ENCODE results near the gene CAMK1G. TPM values are rescaled to one million over a fixed set of nuclear protein-coding genes. Genes with fewer than 3 reads are reported as not detected.
A peak's percentile ranks its signal among the peaks of the same experiment; 100 is the strongest.

Gene CAMK1G
- polyA plus RNA-seq, 1 donor (not counting 4 experiments of a cell fraction or from before 2014, with no cell fraction given), result not detected

GRCh38 chr1:209646558-209646957 lies 63.0 kb downstream of the CAMK1G start:
- H3K9ac ChIP-seq (ENCODE audit: control insufficient read depth, extremely low read depth, insufficient read depth, low read length), result peak overlapping the region; percentile 20
- TF ChIP-seq EZH2 (IDR thresholded peaks at IDR 0.05; ENCODE audit: low read length) (no peak), CTCF (optimal IDR thresholded peaks at IDR 0.05 in 1 of 3, IDR thresholded peaks at IDR 0.05 in 1 of 3, conservative IDR thresholded peaks at IDR 0.05 in 1 of 3; ENCODE audit: extremely low read depth in 1 of 3, insufficient read depth in 2 of 3, low read length in 3 of 3) (peak; percentile 52 to 68 (median 55))
- H2AFZ ChIP-seq (ENCODE audit: control insufficient read depth, low read length), result no peak overlapping the region
- H3K4me1 ChIP-seq (ENCODE audit: control insufficient read depth, extremely low read depth, insufficient read depth, low read length), result peaks cover 61% of the 10 kb centered on the region
- no peaks in the 10 kb centered on the region for H3K27me3 ChIP-seq (ENCODE audit: control insufficient read depth, extremely low read depth, insufficient read depth, low read length)
- H3K36me3 ChIP-seq (ENCODE audit: control insufficient read depth in 2 of 2, extremely low read depth in 1 of 2, insufficient read depth in 2 of 2, low read length in 2 of 2), result peaks cover 55 to 85% of the 10 kb centered on the region in 2 experiments
- H3K4me2 ChIP-seq (ENCODE audit: control insufficient read depth, extremely low read depth, insufficient read depth, low read depth, low read length), result peak overlapping the region; percentile 99
- H3K9me3 ChIP-seq (ENCODE audit: control insufficient read depth, low read depth, low read length), result no peaks in the 10 kb centered on the region
- DNase-seq (ENCODE audit: low read depth, low spot score) (peak; percentile 35), FAIRE-seq (peak; percentile 62)
- peaks cover 80% of the 10 kb centered on the region for H4K20me1 ChIP-seq (ENCODE audit: control insufficient read depth, extremely low read depth, insufficient read depth, low read length)
- H3K79me2 ChIP-seq (ENCODE audit: control insufficient read depth, insufficient read depth, low read length), result peaks cover 89% of the 10 kb centered on the region
- H3K9me1 ChIP-seq (ENCODE audit: control insufficient read depth, extremely low read depth, insufficient read depth, low read length), result no peaks in the 10 kb centered on the region
- dilution Hi-C loops (cut with MboI; ENCODE audit: extremely low pct_ligation_motif_present, low sequenced_read_pairs), result no loop called here
- H3K27ac ChIP-seq (ENCODE audit: control insufficient read depth, insufficient read depth, low read length), result peak overlapping the region; percentile 3
- H3K4me3 ChIP-seq (ENCODE audit: control insufficient read depth in 2 of 3, extremely low read depth in 1 of 3, insufficient read depth in 2 of 3, low read depth in 1 of 3, low read length in 3 of 3), result peak overlapping the region in 2 of 3 experiments; percentile 0 to 5

GRCh38 chr1:209647156-209647555 lies 63.6 kb downstream of the CAMK1G start:
- Histone ChIP-seq H3K36me3 (ENCODE audit: control insufficient read depth in 2 of 2, extremely low read depth in 1 of 2, insufficient read depth in 2 of 2, low read length in 2 of 2) (peaks cover 55 to 86% of the 10 kb centered on the region in 2 experiments), H3K4me3 (ENCODE audit: control insufficient read depth in 2 of 3, extremely low read depth in 1 of 3, insufficient read depth in 2 of 3, low read depth in 1 of 3, low read length in 3 of 3) (peak overlapping the region; percentile 0 to 97 (median 5)), H3K4me1 (ENCODE audit: control insufficient read depth, extremely low read depth, insufficient read depth, low read length) (peaks cover 61% of the 10 kb centered on the region), H3K9ac (ENCODE audit: control insufficient read depth, extremely low read depth, insufficient read depth, low read length) (peak overlapping the region; percentile 16), H3K27me3 (ENCODE audit: control insufficient read depth, extremely low read depth, insufficient read depth, low read length) (no peaks in the 10 kb centered on the region), H3K9me1 (ENCODE audit: control insufficient read depth, extremely low read depth, insufficient read depth, low read length) (no peaks in the 10 kb centered on the region), H3K4me2 (ENCODE audit: control insufficient read depth, extremely low read depth, insufficient read depth, low read depth, low read length) (peak overlapping the region; percentile 99), H2AFZ (ENCODE audit: control insufficient read depth, low read length) (no peak overlapping the region), H3K27ac (ENCODE audit: control insufficient read depth, insufficient read depth, low read length) (peak overlapping the region; percentile 16), H3K9me3 (ENCODE audit: control insufficient read depth, low read depth, low read length) (no peaks in the 10 kb centered on the region), H4K20me1 (ENCODE audit: control insufficient read depth, extremely low read depth, insufficient read depth, low read length) (peaks cover 76% of the 10 kb centered on the region), H3K79me2 (ENCODE audit: control insufficient read depth, insufficient read depth, low read length) (peaks cover 91% of the 10 kb centered on the region)
- FAIRE-seq (peak; percentile 41), DNase-seq (ENCODE audit: low read depth, low spot score) (no peak)
- no peak for TF ChIP-seq EZH2 (IDR thresholded peaks at IDR 0.05; ENCODE audit: low read length)
- dilution Hi-C loops (cut with MboI; ENCODE audit: extremely low pct_ligation_motif_present, low sequenced_read_pairs), result no loop called here

GRCh38 chr1:209648346-209648745 lies 64.8 kb downstream of the CAMK1G start:
- H3K4me2 ChIP-seq (ENCODE audit: control insufficient read depth, extremely low read depth, insufficient read depth, low read depth, low read length), result peak overlapping the region; percentile 99
- no peak for TF ChIP-seq CTCF (optimal IDR thresholded peaks at IDR 0.05 in 1 of 3, IDR thresholded peaks at IDR 0.05 in 1 of 3, conservative IDR thresholded peaks at IDR 0.05 in 1 of 3; ENCODE audit: extremely low read depth in 1 of 3, insufficient read depth in 2 of 3, low read length in 3 of 3)
- TF ChIP-seq EZH2 (IDR thresholded peaks at IDR 0.05; ENCODE audit: low read length), result no peak
- peak; percentile 15 for DNase-seq (ENCODE audit: low read depth, low spot score)
- no peak for FAIRE-seq
- H3K9ac ChIP-seq (ENCODE audit: control insufficient read depth, extremely low read depth, insufficient read depth, low read length), result peak overlapping the region; percentile 99
- H3K9me1 ChIP-seq (ENCODE audit: control insufficient read depth, extremely low read depth, insufficient read depth, low read length), result no peaks in the 10 kb centered on the region
- dilution Hi-C loops (cut with MboI; ENCODE audit: extremely low pct_ligation_motif_present, low sequenced_read_pairs), result no loop called here
- peak overlapping the region; percentile 100 for H3K27ac ChIP-seq (ENCODE audit: control insufficient read depth, insufficient read depth, low read length)
- no peak overlapping the region for H2AFZ ChIP-seq (ENCODE audit: control insufficient read depth, low read length)
- peaks cover 64% of the 10 kb centered on the region for H3K4me1 ChIP-seq (ENCODE audit: control insufficient read depth, extremely low read depth, insufficient read depth, low read length)
- H3K27me3 ChIP-seq (ENCODE audit: control insufficient read depth, extremely low read depth, insufficient read depth, low read length), result no peaks in the 10 kb centered on the region
- no peaks in the 10 kb centered on the region for H3K9me3 ChIP-seq (ENCODE audit: control insufficient read depth, low read depth, low read length)
- H3K79me2 ChIP-seq (ENCODE audit: control insufficient read depth, insufficient read depth, low read length), result peaks cover 91% of the 10 kb centered on the region
- peak overlapping the region; percentile 71 to 97 (median 97) for H3K4me3 ChIP-seq (ENCODE audit: control insufficient read depth in 2 of 3, extremely low read depth in 1 of 3, insufficient read depth in 2 of 3, low read depth in 1 of 3, low read length in 3 of 3)
- H3K36me3 ChIP-seq (ENCODE audit: control insufficient read depth in 2 of 2, extremely low read depth in 1 of 2, insufficient read depth in 2 of 2, low read length in 2 of 2), result peaks cover 50 to 77% of the 10 kb centered on the region in 2 experiments
- peaks cover 68% of the 10 kb centered on the region for H4K20me1 ChIP-seq (ENCODE audit: control insufficient read depth, extremely low read depth, insufficient read depth, low read length)
